ENCODE measurements around the gene SEPHS1.
"Not testable (repeated sequence)": the region's sequence is repeated elsewhere in the genome, so short reads cannot be mapped to it uniquely, and the experiment has no call there.

SEPHS1 gene

DNA sequence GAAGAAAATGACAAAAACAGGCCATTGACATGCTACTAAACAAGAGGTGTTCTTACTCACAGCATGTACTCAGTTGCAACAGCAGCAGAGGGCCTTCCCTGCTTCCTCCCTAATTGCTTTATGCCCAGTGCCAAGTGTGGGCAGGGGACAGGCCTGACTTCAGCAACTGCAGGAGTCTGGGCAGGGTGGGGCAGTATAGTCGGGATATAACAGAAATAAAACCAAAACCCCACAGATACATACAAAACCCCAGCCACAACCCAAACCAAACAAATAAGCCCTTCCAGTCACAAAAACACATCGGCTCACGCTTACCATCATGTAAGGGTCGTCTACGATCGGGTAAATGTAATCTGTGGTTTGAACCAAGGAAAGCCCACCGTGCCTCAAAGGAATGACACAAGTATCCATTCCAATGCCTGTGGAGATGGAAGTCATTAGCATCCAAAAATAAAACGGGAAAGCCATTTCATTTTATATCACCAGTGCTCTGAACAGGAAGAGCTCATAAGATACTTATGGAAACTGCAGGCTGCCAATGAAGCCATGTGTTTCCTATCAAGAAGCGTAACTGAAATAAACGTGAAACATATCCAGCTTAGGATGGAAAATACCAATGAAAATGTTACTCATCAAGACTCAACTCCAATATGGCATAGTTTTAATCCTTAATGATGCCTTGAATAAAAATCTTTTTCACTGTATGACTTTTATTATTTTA lies 9.5 kb downstream of the SEPHS1 start:
- in situ Hi-C loops (cut with MboI; ENCODE audit: low pct_unique_long_range_greater_than_20kb, low sequenced_read_pairs, unreplicated experiment): no loop called here
- TF ChIP-seq, protein P1, sequence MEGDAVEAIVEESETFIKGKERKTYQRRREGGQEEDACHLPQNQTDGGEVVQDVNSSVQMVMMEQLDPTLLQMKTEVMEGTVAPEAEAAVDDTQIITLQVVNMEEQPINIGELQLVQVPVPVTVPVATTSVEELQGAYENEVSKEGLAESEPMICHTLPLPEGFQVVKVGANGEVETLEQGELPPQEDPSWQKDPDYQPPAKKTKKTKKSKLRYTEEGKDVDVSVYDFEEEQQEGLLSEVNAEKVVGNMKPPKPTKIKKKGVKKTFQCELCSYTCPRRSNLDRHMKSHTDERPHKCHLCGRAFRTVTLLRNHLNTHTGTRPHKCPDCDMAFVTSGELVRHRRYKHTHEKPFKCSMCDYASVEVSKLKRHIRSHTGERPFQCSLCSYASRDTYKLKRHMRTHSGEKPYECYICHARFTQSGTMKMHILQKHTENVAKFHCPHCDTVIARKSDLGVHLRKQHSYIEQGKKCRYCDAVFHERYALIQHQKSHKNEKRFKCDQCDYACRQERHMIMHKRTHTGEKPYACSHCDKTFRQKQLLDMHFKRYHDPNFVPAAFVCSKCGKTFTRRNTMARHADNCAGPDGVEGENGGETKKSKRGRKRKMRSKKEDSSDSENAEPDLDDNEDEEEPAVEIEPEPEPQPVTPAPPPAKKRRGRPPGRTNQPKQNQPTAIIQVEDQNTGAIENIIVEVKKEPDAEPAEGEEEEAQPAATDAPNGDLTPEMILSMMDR (IDR thresholded peaks at IDR 0.05; ENCODE audit: extremely low read depth, insufficient read depth, missing control alignments): no peak

DNA sequence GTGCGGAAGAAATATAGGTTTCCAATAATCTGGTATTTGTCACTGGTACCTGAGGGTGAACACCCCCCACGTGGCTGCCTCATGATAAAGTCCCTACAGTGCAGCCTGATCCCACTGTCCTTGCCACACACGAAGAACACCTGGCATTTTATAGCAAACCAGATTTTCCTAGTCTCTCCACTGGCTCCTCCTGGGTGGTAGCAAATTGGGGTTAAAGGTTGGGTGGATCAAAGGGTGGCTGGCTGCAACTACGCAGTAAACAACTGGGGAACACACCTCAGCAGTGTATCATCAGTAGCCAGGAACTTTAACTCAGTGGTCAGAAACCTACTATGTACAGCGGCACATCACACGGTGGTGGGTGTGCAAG lies 10.3 kb downstream of the SEPHS1 start:
- DNase-seq (ENCODE audit: low spot score): no peak
- TF ChIP-seq, protein P1 (IDR thresholded peaks at IDR 0.05; ENCODE audit: extremely low read depth, insufficient read depth, missing control alignments): no peak
- in situ Hi-C loops (cut with MboI; ENCODE audit: low pct_unique_long_range_greater_than_20kb, low sequenced_read_pairs, unreplicated experiment): no loop called here

More for the DNA sequence above, 9.5 kb downstream of the SEPHS1 start:
- no peak for DNase-seq (ENCODE audit: low spot score)

DNA sequence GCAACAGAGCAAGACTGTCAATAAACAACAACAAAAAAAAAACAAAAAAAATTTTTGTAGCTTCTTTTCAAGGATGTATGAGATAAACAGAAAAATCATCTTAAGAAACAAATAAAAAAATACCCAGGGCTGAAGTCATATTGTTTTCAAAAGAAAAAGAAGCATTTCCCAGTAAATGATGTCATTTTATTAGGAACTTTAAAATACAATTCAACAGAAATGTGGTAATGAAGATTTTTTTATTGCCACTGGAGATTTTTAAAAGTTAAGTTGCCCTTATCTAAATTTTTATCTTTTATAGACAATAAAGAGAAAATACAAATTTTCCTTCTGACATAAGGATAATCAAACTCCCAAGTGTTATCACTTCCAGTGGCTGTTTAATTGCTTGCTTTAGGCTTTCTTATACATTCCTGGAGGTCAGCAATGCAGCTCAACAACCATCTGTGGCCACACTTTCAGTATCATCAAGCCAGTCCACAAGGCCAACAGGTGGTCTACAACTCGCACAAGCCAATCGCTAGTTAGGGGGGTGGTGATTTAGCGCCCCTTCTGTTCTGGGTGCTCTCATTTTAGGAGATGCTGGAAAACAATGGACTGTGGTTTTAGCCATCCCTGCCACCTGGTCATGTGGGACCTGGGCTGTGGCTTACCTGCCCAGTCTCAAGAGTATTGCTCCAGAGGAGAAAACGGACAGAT lies 10.8 kb downstream of the SEPHS1 start:
- in situ Hi-C loops (cut with MboI; ENCODE audit: low pct_unique_long_range_greater_than_20kb, low sequenced_read_pairs, unreplicated experiment): no loop called here
- TF ChIP-seq, protein P1 (IDR thresholded peaks at IDR 0.05; ENCODE audit: extremely low read depth, insufficient read depth, missing control alignments): no peak
- no peak for DNase-seq (ENCODE audit: low spot score)

DNA sequence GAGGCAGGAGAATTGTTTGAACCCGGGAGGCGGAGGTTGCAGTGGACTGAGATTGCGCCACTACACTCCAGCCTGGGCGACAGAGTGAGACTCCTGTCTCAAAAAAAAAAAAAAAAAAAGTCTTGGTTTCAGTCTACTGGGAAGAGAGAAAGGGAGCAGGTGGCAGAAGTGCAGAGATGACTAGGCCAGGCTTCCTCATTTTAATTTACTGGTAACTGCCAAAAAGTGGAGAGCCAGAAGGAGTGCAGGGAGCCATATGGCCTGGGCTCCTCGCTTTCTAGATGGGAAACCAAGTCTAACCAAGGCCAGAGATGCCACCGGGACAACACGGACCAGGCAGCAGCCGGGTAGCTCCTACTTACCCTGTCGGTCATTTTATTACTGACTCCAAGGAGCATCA lies 12.2 kb downstream of the SEPHS1 start:
- in situ Hi-C loops (cut with MboI; ENCODE audit: low pct_unique_long_range_greater_than_20kb, low sequenced_read_pairs, unreplicated experiment): no loop called here

DNA sequence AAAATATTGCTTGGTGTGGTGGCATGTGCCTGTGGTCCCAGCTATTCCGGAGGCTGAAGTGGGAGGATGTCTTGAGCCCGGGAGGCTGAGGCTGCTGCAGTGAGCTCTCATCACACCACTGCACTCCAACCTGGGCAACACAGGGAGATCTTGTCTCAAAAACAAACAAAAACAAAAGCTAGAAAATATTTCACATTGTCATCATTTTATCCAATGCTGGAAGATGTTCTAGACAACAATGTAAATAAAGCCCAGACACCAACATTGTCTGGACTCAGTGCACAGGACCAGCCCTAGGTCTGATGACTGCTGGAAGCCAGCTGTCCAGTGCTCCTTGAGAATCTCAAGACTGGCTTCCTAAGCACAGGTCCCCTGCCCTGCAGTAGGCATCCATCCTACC lies 13.5 kb downstream of the SEPHS1 start:
- TF ChIP-seq, protein P1 (IDR thresholded peaks at IDR 0.05; ENCODE audit: extremely low read depth, insufficient read depth, missing control alignments): no peak

More for the DNA sequence above, 12.2 kb downstream of the SEPHS1 start:
- DNase-seq (ENCODE audit: low spot score): no peak
- TF ChIP-seq, protein P1 (IDR thresholded peaks at IDR 0.05; ENCODE audit: extremely low read depth, insufficient read depth, missing control alignments): no peak

DNA sequence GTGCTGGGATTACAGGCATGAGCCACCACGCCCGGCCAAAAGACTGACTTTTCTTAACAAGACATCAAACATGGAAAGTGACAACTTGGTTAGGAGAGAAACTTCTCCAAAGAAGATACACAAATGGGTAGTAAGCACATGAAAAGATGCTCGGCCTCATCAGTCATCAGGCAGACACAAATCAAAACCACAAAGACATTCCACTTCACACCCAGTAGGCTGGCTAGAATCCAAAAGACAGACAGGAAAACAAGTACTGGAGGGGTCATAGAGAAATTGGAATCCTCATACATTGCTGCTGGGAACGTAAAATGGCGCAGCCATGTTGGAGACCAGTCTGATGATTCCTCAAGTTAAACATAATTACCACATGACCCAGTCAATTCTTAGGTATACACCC lies 16.4 kb downstream of the SEPHS1 start:
- no peak for DNase-seq (ENCODE audit: low spot score)
- TF ChIP-seq, protein P1 (IDR thresholded peaks at IDR 0.05; ENCODE audit: extremely low read depth, insufficient read depth, missing control alignments): no peak
- in situ Hi-C loops (cut with MboI; ENCODE audit: low pct_unique_long_range_greater_than_20kb, low sequenced_read_pairs, unreplicated experiment): no loop called here

More for the DNA sequence above, 13.5 kb downstream of the SEPHS1 start:
- in situ Hi-C loops (cut with MboI; ENCODE audit: low pct_unique_long_range_greater_than_20kb, low sequenced_read_pairs, unreplicated experiment): no loop called here
- no peak for DNase-seq (ENCODE audit: low spot score)

DNA sequence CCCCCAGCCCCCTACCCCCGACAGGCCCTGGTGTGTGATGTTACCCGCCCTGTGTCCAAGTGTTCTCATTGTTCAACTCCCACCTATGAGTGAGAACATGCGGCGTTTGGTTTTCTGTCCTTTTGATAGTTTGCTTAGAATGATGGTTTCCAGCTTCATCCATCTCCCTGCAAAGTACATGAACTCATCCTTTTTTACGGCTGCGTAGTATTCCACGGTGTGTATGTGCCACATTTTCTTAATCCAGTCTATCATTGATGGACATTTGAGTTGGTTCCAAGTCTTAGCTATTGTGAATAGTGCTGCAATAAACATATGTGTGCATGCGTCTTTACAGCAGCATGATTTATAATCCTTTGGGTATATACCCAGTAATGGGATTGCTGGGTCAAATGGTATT lies 17.1 kb downstream of the SEPHS1 start:
- DNase-seq (ENCODE audit: low spot score); in situ Hi-C loops (cut with MboI; ENCODE audit: low pct_unique_long_range_greater_than_20kb, low sequenced_read_pairs, unreplicated experiment): not testable (repeated sequence)
